Ascending aorta (tissue), 2 donors: ENCODE data around the gene PTPRN2. TPM values are rescaled to one million over a fixed set of nuclear protein-coding genes. Genes with fewer than 3 reads are reported as not detected.
"Not testable (repeated sequence)": the region's sequence is repeated elsewhere in the genome, so short reads cannot be mapped to it uniquely, and the experiment has no call there.

Source experiments
- DNase-seq, 2 donors: peaks; one replicate each; pipeline ENCODE4 v3.0.0-alpha.2; 2019; ENCODE audit warnings: low spot score in 2 of 2
- H3K27ac ChIP-seq, 2 donors: fragments of 200-600 bp; sonication (generic); one replicate each; pipeline ENCODE4 v1.5.1; 2016 to 2017; ENCODE audit warnings: mild to moderate bottlenecking in 1 of 2
- H3K27me3 ChIP-seq: fragments of 200-600 bp; sonication (generic); one replicate; pipeline ENCODE4 v1.5.1; 2017
- H3K36me3 ChIP-seq, 2 donors: fragments of 200-600 bp; sonication (generic); one replicate each; pipeline ENCODE4 v1.5.1; 2016
- H3K4me1 ChIP-seq, 2 donors: fragments of 200-600 bp; sonication (generic); one replicate each; pipeline ENCODE4 v1.5.1; 2016 to 2017; ENCODE audit warnings: mild to moderate bottlenecking in 1 of 2
- H3K4me3 ChIP-seq, 2 donors: fragments of 200-600 bp; sonication (generic); one replicate each; pipeline ENCODE4 v1.5.1; 2016 to 2017; ENCODE audit warnings: mild to moderate bottlenecking in 1 of 2
- H3K9me3 ChIP-seq, 2 donors: fragments of 200-600 bp; sonication (generic); one replicate each; pipeline ENCODE4 v1.5.1; 2016
- intact Hi-C: fragments of 100-400 bp; cut with DNase I; formaldehyde crosslinking; loops from one replicate; pipeline ENCODE4 v1.15.1; 2023
- total RNA-seq: library from RNA; depleted of rRNA; stranded (reverse); fragments of >200 nt; gene quantifications from one replicate; pipeline ENCODE4 v1.1.0, GENCODE V29; 2016
- TF ChIP-seq, protein P1 (sequence below), 3 experiments: fragments of 200-600 bp in 2 of 3; fragments of 450-650 bp in 1 of 3; sonication (generic) in 2 of 3; IDR thresholded peaks; one replicate each; pipeline ENCODE4 v1.5.1; 2016 to 2019; ENCODE audit warnings: antibody characterized with exemption in 3 of 3, mild to moderate bottlenecking in 1 of 3, moderate library complexity in 1 of 3

Gene PTPRN2
- total RNA-seq, 1 donor from 2014 or later = 7.3 TPM

DNA sequence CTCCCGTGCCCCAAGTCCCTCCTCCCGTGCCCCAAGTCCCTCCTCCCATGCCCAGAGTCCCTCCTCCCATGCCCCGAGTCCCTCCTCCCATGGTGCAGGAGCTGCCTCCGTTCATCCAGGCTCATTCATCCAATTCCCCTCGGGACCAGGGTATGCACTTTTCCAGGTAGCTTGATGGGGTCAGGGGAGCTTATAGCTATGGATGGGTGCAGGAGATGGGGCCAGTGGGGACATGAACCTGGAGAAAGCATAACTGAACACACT is 201.3 kb downstream of the PTPRN2 start:
- no peaks in the 10 kb centered on the region for H3K27me3 ChIP-seq
- H3K27ac ChIP-seq = no peak overlapping the region
- no peak overlapping the region for H3K4me3 ChIP-seq
- intact Hi-C loops = no loop called here
- H3K4me1 ChIP-seq = no peaks in the 10 kb centered on the region
- no peaks in the 10 kb centered on the region for H3K9me3 ChIP-seq
- no peaks in the 10 kb centered on the region for H3K36me3 ChIP-seq
- no peak for DNase-seq
- TF ChIP-seq, protein P1, sequence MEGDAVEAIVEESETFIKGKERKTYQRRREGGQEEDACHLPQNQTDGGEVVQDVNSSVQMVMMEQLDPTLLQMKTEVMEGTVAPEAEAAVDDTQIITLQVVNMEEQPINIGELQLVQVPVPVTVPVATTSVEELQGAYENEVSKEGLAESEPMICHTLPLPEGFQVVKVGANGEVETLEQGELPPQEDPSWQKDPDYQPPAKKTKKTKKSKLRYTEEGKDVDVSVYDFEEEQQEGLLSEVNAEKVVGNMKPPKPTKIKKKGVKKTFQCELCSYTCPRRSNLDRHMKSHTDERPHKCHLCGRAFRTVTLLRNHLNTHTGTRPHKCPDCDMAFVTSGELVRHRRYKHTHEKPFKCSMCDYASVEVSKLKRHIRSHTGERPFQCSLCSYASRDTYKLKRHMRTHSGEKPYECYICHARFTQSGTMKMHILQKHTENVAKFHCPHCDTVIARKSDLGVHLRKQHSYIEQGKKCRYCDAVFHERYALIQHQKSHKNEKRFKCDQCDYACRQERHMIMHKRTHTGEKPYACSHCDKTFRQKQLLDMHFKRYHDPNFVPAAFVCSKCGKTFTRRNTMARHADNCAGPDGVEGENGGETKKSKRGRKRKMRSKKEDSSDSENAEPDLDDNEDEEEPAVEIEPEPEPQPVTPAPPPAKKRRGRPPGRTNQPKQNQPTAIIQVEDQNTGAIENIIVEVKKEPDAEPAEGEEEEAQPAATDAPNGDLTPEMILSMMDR (IDR thresholded peaks at IDR 0.05) = no peak

DNA sequence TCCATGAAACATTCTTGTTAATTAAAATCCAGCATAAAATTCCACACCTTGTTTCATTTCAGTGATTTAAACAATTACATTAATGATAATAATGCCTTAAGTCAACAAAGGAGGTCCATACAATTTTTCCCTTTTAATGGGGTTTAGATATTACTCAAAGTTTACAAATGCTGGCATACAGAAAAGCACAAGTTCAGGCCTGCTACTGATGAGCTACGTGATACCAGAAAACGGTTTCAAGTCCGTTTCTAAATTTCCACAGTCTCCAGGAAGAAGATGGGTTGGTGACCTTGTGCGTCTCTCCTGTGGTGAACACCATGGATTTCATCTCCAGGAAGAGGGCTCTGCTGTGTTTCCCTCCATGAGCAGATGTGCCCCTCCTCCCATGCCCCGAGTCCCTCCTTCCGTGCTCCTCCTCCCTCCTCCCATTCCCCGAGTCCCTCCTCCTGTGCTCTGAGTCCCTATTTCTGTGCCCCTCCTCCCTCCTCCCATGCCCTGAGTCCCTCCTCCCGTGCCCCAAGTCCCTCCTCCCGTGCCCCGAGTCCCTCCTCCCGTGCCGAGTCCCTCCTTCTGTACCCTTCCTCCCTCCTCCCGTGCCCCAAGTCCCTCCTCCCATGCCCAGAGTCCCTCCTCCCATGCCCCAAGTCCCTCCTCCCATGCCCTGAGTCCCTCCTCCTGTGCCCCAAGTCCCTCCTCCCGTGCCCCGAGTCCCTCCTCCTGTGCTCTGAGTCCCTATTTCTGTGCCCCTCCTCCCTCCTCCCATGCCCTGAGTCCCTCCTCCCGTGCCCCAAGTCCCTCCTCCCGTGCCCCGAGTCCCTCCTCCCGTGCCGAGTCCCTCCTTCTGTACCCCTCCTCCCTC is 201.9 kb downstream of the PTPRN2 start:
- H3K27me3 ChIP-seq, H3K36me3 ChIP-seq, intact Hi-C loops, H3K27ac ChIP-seq, DNase-seq, H3K4me1 ChIP-seq, H3K4me3 ChIP-seq, H3K9me3 ChIP-seq: not testable (repeated sequence)

DNA sequence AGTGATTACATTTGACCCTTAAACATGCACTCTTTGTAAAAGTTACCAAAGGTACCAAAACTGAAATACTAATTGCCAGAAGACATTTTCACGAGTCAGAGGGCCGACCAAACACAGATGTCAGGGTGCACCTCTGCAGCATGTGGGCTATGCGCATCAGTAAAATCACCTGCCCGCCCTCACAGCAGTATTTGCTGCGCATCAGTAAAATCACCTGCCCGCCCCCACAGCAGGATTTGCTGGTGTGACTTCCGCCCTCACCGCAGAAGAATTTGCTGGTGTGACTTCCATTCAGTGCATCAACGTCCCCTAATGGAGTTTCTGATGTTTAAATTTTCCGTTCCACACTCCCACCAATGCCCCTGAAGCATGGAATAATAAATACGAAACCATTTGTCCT is 202.9 kb downstream of the PTPRN2 start:
- no peak for DNase-seq
- intact Hi-C loops = no loop called here
- TF ChIP-seq, protein P1 (IDR thresholded peaks at IDR 0.05) = no peak

DNA sequence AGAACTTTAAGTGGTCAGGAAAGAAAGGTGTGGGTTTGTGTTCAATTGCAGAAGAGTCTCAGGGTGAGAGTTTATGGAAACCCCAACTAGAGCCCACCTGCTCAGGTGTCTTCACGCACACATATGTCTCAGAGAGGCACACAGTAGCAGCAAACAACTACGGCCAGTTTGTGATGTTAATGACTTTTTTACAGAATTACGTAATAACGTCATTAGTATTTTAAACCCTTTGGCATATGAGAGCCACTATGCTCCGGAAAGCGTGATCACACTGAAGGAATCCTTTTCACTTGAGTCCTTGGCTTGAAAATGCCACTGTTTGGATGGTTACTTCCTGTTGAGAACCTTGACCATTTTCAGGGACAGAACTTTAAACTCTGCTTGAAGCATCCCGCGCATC is 204.0 kb downstream of the PTPRN2 start:
- Histone ChIP-seq H3K4me3 (no peak overlapping the region), H3K4me1 (no peaks in the 10 kb centered on the region), H3K36me3 (no peaks in the 10 kb centered on the region), H3K27ac (no peak overlapping the region), H3K27me3 (no peaks in the 10 kb centered on the region), H3K9me3 (no peaks in the 10 kb centered on the region)
- no peak for DNase-seq
- TF ChIP-seq, protein P1 (IDR thresholded peaks at IDR 0.05) = no peak
- intact Hi-C loops = no loop called here

More for the DNA sequence above, 202.9 kb downstream of the PTPRN2 start:
- H3K36me3 ChIP-seq = no peaks in the 10 kb centered on the region
- H3K4me1 ChIP-seq = no peaks in the 10 kb centered on the region
- H3K4me3 ChIP-seq = no peak overlapping the region
- H3K27me3 ChIP-seq = no peaks in the 10 kb centered on the region
- no peak overlapping the region for H3K27ac ChIP-seq
- H3K9me3 ChIP-seq = no peaks in the 10 kb centered on the region

DNA sequence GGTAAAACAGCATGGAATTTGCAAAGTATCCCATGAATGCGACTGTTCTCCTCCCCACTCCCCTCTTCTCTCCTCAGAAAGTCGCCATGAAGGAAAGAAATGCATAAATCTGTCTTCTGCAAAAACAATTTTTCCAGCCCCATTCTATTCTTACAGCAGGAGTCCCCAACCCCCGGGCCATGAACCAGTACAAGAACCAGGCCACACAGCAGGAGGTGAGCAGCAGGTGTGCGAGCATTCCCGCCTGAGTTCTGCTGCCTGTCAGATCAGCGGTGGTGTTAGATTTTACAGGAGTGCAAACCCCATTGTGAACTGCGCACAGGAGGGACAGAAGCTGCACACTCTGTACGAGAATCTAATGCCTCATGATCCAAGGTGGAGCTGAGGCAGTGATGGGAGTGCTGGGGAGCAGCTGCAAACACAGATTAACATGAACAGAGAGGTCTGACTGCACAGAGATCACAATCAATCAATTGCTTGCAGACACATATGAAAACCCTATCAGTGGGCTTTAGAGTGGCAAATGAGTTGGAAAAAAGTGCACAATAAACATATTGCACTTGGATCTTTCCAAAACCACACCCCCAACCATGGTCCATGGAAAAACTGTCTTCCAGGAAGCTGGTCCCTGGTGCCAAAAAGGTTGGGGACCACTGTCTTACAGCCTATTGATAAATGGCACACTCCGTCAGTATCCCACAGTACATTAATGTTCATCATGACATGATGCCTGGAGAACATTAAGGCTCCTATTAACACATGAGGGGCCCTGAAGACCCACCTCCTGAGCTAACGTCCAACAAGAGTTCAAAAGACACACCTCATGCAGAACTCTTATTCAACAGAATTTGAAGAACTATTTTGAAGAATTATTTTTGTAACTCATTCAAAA is 205.0 kb downstream of the PTPRN2 start:
- intact Hi-C loops = no loop called here
- TF ChIP-seq, protein P1 (IDR thresholded peaks at IDR 0.05) = no peak
- no peak overlapping the region for H3K27ac ChIP-seq
- H3K4me3 ChIP-seq = no peak overlapping the region
- DNase-seq = no peak
- H3K27me3 ChIP-seq = no peaks in the 10 kb centered on the region
- H3K4me1 ChIP-seq = no peaks in the 10 kb centered on the region
- no peaks in the 10 kb centered on the region for H3K9me3 ChIP-seq
- no peaks in the 10 kb centered on the region for H3K36me3 ChIP-seq

DNA sequence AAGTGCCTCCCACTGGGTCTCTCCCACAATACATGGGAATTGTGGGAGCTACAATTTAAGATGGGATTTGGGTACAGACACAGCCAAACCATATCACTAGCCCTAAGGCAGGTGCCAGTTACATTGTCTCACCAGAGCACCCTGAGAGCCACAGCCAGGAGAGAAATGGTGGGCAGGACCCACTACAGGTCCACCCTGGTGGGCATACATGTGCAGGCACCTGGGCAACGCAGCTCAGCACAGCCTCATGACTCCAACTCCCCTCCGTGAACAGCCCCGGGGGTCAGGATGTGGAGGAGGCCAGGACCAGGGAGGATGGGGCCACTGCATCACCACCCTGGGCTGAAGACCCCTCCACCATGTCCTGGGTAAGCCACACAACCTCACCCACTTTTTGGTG is 205.7 kb downstream of the PTPRN2 start:
- Histone ChIP-seq H3K4me3 (no peak overlapping the region), H3K9me3 (no peaks in the 10 kb centered on the region), H3K36me3 (no peaks in the 10 kb centered on the region), H3K27me3 (no peaks in the 10 kb centered on the region), H3K4me1 (no peaks in the 10 kb centered on the region), H3K27ac (no peak overlapping the region)
- TF ChIP-seq, protein P1 (IDR thresholded peaks at IDR 0.05) = no peak
- intact Hi-C loops = no loop called here
- DNase-seq = no peak
